ENCODE results near the gene FBXL5. TPM values are rescaled to one million over a fixed set of nuclear protein-coding genes. Genes with fewer than 3 reads are reported as not detected.

FBXL5 gene
- total RNA-seq, 1 donor from 2014 or later = 91.6 TPM

GRCh38 chr4:15676039-15676438 is 20.9 kb upstream of the FBXL5 start:
- no peak for DNase-seq
- H3K27ac ChIP-seq (replicated peaks) = no peak overlapping the region
- no peaks in the 10 kb centered on the region for H3K27me3 ChIP-seq (ENCODE audit: low read depth)
- intact Hi-C loops (cut with micrococcal nuclease) = no loop called here
- no peaks in the 10 kb centered on the region for H3K36me3 ChIP-seq
- H3K4me3 ChIP-seq = no peak overlapping the region
- no peaks in the 10 kb centered on the region for H3K9me3 ChIP-seq (replicated peaks)
- H3K4me1 ChIP-seq = peaks cover 4% of the 10 kb centered on the region
- TF ChIP-seq CTCF (IDR thresholded peaks at IDR 0.05; ENCODE audit: borderline replicate concordance) = no peak

GRCh38 chr4:15675356-15675755 is 20.2 kb upstream of the FBXL5 start:
- no peaks in the 10 kb centered on the region for H3K36me3 ChIP-seq
- no peak for DNase-seq
- H3K4me3 ChIP-seq = no peak overlapping the region
- no peak overlapping the region for H3K27ac ChIP-seq (replicated peaks)
- H3K4me1 ChIP-seq = no peaks in the 10 kb centered on the region
- intact Hi-C loops (cut with micrococcal nuclease) = no loop called here
- TF ChIP-seq CTCF (IDR thresholded peaks at IDR 0.05; ENCODE audit: borderline replicate concordance) = no peak
- H3K27me3 ChIP-seq (ENCODE audit: low read depth) = no peaks in the 10 kb centered on the region
- no peaks in the 10 kb centered on the region for H3K9me3 ChIP-seq (replicated peaks)

- Histone ChIP-seq H3K27ac (replicated peaks) (no peak overlapping the region), H3K36me3 (no peaks in the 10 kb centered on the region), H3K9me3 (replicated peaks) (no peaks in the 10 kb centered on the region), H3K4me3 (no peak overlapping the region), H3K4me1 (no peaks in the 10 kb centered on the region), H3K27me3 (ENCODE audit: low read depth) (no peaks in the 10 kb centered on the region)
- intact Hi-C loops (cut with micrococcal nuclease) = no loop called here
- DNase-seq = no peak
- TF ChIP-seq CTCF (IDR thresholded peaks at IDR 0.05; ENCODE audit: borderline replicate concordance) = no peak
These were observed 19.8 kb upstream of the FBXL5 start for GRCh38 chr4:15674926-15675325.

DNA sequence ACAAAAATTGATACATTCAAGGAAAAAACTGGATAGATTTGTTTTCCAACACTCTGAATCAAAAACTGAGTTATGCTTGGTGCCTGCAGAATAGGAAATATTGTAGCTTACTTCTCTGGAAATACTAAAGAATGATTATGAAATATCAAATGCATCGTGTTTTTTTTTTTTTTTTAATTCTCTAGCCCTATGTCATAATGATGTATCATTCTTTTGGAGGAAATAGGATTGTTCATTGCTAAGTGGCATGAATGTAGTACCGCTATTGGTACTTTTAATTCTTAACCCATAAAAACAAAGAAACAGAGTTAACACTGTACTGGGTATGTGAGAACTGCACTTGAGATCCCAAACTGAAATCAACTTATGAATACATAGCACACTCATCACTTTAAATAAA is 18.9 kb upstream of the FBXL5 start:
- DNase-seq = no peak
- Histone ChIP-seq H3K4me3 (no peak overlapping the region), H3K9me3 (replicated peaks) (no peaks in the 10 kb centered on the region), H3K27me3 (ENCODE audit: low read depth) (no peaks in the 10 kb centered on the region), H3K4me1 (peaks cover 3% of the 10 kb centered on the region), H3K27ac (replicated peaks) (no peak overlapping the region), H3K36me3 (no peaks in the 10 kb centered on the region)
- TF ChIP-seq CTCF (IDR thresholded peaks at IDR 0.05; ENCODE audit: borderline replicate concordance) = no peak
- intact Hi-C loops (cut with micrococcal nuclease) = no loop called here

DNA sequence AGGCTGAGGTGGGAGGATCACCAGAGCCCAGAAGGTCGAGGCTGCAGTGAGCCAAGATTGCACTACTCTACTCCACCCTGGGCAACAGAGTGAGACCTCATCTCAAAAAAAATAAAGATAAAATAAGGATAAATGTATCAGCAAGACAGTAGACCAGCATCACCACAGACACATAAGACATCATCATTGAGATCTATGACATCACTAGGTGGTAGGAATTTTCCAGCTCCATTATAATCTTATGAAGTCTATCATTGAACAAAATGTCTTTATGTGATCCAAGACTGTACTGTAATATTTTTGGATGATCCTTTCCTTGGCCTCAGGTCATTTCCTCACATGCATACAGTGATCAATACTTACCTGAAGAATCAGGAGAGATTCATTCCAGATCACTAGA is 18.2 kb upstream of the FBXL5 start:
- H3K27ac ChIP-seq (replicated peaks) = no peak overlapping the region
- H3K4me1 ChIP-seq = peaks cover 10% of the 10 kb centered on the region
- H3K27me3 ChIP-seq (ENCODE audit: low read depth) = no peaks in the 10 kb centered on the region
- no peak overlapping the region for H3K4me3 ChIP-seq
- TF ChIP-seq CTCF (IDR thresholded peaks at IDR 0.05; ENCODE audit: borderline replicate concordance) = no peak
- intact Hi-C loops (cut with micrococcal nuclease) = no loop called here
- no peak for DNase-seq
- H3K36me3 ChIP-seq = no peaks in the 10 kb centered on the region
- H3K9me3 ChIP-seq (replicated peaks) = no peaks in the 10 kb centered on the region

DNA sequence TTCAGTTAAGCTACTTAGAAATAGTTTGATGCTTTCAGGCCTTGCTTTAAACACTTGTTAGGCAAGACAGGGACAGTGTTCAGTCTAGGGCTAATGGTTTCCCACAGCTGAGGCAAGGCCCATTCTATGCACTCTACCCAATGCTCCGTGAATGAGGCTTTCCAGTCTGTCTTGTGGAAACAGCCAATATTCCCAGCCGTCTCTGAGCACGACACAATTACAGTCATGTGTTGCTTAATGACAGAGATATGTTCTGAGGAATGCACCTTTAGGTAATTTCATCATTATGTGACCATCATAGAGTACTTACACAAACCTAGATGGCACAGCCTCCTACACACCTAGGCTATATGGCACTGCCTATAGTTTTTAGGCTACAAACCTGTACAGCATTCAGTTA is 16.9 kb upstream of the FBXL5 start:
- no peak overlapping the region for H3K27ac ChIP-seq (replicated peaks)
- H3K4me1 ChIP-seq = peaks cover 10% of the 10 kb centered on the region
- TF ChIP-seq CTCF (IDR thresholded peaks at IDR 0.05; ENCODE audit: borderline replicate concordance) = no peak
- DNase-seq = no peak
- H3K4me3 ChIP-seq = no peak overlapping the region
- H3K9me3 ChIP-seq (replicated peaks) = no peaks in the 10 kb centered on the region
- H3K27me3 ChIP-seq (ENCODE audit: low read depth) = no peaks in the 10 kb centered on the region
- intact Hi-C loops (cut with micrococcal nuclease) = no loop called here
- no peaks in the 10 kb centered on the region for H3K36me3 ChIP-seq

Data from left ventricle myocardium inferior (tissue), 1 donor.